NCI-H510A treated with DMSO at 0.1 percent for 48 hours (cell line): ENCODE results near the gene RAP1A.
"Not testable (repeated sequence)": the region's sequence is repeated elsewhere in the genome, so short reads cannot be mapped to it uniquely, and the experiment has no call there.

ENCODE experiments used
- DNase-seq: peaks from one replicate; lab custom pipeline; 2025; lab: John Stamatoyannopoulos, UW

RAP1A gene

DNA sequence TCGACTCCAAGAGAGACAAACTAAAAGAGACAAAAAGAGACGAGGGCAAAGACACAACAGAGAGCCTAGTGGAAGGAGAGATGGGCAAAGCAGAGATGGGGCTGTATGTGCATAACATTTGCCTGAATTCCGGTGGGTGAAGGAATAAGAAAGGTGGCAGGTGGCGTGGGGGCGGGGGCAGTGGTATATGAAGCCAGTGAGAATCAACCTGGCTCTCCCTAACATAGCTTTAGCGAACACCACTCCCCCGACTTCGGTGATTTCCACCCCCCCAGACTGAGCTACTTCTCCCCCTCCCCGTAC, 118.5 kb downstream of the RAP1A start:
- DNase-seq: no peak

GRCh38 chr1:111738436-111739193, 119.0 kb downstream of the RAP1A start:
- peak; percentile 83 for DNase-seq

DNA sequence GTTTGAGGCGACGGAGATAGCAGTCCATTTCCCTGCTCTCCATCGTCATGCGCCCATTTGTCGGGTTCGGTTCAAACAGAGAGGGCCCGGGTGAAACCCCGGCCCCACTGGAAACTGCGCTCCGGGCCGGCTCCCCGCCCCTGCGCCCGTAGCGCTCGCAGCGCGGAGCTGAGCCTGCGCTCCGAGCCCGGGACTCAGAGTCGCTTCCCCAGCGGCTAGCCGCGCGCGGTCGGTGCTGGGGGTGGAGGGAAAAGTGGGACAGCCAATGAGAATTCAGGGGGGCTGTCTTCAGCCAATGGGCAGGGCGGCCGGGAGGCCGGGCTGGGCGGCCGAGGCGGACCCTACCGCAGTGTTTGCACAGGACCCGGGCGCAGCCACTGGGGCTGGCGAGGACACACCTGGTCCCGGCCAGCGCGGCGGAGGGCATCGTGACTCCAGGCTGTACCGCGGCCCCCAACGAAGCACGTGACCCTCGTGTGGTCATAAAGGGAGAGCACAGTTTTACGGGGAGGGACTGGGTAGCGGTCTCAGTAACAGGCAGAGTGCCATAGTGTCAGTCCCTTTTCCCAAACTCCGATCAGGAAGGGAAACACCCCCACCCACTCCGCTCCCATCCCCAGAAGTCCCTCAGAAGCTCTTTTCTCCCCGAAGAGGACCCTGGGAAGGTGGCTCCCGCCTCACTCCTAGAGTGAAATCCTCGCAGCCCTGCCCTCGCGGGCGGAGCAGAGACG, 119.8 kb downstream of the RAP1A start, which contains the start of gene INKA2:
TSS of gene INKA2 (minus strand) at position 202 of the 731 bp plus-strand sequence. CDS start at position 49, 153 bp downstream.
- peak; percentile 93 for DNase-seq

- peak; percentile 54 for DNase-seq
Observed at GRCh38 chr1:111739925-111740765, 120.6 kb downstream of the RAP1A start.

DNA sequence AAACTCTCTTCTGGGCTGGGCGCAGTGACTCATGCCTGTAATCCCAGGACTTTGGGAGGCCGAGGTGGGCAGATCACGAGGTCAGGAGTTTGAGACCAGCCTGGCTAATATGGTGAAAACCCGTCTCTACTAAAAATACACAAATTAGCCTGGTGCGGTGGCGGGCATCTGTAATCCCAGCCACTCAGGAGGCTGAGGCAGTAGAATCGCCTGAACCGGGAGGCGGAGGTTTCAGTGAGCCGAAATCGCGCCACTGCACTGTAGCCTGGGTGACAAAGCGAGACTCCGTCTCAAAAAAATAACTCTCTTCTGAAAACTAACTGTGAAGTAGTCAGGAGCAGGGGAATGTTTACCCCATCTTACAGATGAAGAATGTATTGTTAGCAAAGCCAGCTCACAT, 122.7 kb downstream of the RAP1A start:
- DNase-seq: not testable (repeated sequence)

- DNase-seq: no peak
Observed at GRCh38 chr1:111742938-111743549, 123.5 kb downstream of the RAP1A start.

DNA sequence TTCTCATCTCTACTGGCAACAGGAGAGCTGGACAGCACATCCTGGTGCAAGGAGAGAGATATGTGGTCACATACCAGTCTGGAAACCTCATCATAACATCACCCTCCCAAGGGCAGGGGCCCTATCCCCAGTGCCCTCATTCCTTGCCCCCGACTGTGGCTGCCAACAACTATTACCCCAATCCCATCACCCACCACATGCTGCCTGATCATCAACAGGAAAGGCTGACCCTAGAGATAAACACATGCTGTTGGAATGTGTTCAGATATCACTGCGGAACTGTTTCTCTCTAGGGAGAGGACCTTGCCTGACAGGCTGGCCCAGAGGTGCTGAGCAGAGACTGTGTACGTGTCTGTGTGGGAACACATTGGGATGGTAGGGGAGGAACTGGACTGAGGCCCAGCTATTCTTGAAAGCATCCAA, 124.1 kb downstream of the RAP1A start:
- DNase-seq: no peak

DNA sequence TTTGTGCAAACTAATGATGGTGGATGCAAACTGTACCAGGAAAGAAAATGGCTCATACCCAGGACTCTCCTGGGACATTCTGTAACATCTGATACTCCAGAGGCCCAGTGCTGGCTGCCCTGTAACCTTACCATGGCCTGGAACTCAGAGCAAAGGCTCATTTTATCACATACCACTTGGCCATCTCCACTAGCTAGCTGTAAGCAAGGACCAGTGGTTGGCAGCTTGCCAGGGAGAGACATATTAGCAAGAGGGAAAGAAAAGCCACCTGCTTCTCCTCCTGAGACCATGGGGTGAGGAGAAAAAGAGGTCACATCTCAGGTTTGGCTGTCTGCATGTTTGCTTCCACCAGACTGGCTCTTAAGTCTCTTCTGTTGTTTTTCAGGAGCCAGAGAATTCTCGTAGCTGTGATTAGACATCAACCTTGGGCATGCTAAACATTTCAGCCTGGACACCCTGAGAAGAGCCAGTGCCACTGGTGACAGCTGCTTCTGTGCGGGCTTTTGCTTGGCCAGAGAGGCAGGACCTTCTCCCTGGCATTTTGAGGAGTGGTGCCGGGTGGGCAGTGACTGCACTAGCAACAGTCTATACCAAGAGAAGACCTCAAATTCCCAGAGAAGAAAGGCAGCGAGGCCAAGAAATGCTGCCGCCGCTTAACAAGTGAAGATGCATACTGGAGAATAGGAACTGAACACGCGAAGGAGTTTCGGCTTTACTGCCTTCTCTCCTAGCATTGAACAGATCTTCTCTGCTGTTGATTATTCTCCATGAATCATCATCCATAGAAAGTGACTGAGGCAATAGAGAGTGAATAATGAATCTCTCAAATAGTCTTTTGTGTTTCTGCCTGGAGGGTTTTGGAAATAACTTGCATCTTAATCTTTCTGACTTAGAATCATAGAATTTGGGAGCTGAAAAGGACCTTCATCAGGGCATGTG, 126.4 kb downstream of the RAP1A start:
- peak; percentile 25 for DNase-seq

DNA sequence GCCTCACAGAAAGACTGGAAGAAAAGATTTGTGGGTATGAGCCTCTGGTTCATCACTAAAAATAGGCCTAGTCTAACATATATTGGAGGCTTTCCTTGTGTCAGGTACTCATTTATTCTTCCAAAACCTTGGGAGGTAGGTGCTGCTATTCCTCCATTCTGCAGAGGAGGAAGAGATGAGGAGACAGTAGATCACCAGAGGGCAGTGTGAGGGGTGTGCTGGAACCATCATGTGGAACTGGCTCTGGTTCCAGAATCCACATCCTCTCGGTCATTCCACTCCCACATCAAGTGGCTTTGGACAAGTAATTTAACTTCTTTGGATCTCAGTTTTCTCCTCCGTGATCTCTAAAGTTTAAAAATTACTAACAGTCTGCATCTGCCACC, 127.0 kb downstream of the RAP1A start:
- no peak for DNase-seq

DNA sequence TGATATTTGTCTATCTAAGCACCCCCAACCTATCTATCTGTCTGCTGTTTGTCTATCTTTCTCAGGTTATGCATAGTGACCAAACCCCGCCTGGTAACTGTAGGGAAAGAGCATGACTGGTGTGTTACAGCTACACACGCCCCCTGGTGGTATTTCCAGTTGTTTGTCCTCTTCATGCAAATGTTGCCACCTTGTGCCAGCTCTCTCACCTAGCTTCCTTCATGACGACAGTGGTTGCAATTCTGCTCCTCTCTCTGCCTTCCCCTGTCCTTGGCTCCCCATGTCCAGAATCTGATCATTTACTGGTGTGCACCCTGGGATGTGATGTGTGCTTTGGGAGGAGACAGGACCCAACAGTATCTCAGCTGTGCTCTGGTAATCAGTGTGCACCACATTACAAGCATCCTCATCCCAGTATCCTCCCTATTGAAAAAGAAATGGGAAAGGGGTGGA, 127.7 kb downstream of the RAP1A start:
- peak; percentile 41 for DNase-seq

DNA sequence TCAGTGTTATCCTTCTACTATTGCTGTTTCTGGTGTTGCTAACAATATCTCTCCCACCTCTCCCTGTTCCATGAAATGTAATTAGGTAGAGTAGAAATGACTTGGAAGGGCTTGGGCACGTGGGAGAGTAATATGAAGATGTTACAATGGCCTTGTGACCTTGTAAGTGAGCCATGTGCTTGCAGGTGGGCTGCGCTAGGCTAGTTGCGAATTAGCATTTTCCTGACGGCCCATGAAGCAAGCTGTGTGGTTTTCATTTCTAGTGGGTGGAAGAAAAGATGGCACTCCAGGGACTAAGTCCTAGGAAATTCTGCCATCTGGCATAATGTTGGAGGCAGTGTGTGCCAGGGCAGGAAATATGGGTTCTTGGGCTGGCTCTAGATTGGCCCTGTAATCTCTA, 128.4 kb downstream of the RAP1A start:
- no peak for DNase-seq

DNA sequence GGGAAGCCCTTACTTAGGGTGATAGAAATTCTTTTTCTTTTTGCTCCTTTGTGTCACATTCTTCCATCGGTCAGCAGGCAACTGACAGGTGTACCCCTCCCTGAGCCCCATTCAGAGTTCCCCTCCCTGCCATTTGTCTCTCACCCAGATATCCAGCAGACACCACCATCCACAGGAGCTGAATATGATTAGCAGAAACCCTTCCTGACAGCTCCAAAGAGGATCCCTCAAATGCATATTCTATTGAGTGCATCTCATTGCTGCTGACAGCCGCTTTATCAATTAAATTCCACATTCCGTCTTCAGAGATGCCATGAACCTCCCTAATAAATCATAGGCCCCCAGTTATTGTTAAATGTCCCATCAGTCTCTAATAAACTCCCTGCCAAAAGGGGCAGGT, 130.0 kb downstream of the RAP1A start:
- DNase-seq: no peak

DNA sequence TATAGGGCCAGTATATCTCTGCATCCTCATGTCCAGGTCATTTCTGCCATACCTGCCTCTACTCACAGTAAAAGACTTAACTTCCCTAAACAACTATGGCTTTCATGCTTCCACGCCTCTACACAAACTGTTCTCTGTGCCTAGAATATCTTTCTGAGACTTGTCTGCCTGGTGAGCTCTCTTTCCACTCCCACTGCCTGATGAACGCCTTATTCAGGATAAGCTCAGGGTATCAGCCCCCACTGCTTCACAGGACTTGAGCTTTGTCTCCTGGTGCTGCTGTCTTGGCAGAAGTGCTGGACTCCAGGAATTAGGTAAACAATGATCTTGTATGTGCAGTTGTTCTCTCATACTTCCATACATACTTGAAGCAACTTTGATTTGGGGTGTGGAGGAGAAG, 131.3 kb downstream of the RAP1A start:
- no peak for DNase-seq

DNA sequence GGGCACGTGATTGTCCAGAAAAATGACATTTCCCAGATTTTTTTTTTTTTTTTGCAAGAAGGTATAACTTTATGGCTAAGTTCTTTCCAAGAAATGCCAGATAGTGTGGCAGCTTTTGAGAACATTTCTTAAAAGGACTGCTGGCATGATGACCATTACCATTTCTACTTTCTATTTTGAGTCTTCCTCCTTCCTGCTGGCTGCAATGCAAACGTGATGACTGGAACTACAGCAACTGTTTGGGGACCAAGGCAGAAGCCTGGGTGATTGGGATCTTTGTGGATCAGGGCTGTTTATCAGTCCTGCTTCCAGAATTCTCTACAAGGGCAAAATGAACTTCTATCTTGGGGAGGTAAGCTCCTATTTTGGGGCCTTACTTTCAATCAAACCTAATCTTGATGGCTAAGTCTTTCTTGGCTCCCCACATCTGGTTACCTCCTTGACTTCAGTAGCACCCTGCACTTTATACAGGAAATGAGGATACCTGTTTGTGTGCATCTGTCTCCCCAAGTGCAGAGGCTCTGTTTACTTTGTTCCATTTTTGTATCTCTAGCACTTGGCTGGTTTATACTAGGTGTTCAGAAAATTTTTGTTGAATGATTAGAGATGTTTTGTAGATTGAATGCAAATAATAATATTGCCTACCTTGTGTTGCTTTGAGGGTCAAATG, 132.5 kb downstream of the RAP1A start:
- no peak for DNase-seq

DNA sequence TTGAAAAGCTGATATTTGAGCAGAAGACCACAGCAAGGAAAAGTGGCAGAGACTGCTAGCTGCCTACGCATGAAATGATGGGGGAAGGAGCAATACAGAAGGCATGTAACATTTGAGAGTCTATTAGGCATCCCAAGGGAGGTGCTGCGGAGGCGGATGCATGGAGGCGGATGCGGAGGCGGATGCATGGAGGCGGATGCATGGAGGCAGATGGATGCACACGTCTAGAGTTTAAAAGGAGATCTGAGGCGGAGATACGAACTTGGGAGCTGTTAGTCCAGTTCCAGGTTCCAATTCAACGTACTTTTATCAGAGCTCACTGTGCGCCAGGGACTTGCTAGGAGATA, 135.4 kb downstream of the RAP1A start:
- peak; percentile 85 for DNase-seq

DNA sequence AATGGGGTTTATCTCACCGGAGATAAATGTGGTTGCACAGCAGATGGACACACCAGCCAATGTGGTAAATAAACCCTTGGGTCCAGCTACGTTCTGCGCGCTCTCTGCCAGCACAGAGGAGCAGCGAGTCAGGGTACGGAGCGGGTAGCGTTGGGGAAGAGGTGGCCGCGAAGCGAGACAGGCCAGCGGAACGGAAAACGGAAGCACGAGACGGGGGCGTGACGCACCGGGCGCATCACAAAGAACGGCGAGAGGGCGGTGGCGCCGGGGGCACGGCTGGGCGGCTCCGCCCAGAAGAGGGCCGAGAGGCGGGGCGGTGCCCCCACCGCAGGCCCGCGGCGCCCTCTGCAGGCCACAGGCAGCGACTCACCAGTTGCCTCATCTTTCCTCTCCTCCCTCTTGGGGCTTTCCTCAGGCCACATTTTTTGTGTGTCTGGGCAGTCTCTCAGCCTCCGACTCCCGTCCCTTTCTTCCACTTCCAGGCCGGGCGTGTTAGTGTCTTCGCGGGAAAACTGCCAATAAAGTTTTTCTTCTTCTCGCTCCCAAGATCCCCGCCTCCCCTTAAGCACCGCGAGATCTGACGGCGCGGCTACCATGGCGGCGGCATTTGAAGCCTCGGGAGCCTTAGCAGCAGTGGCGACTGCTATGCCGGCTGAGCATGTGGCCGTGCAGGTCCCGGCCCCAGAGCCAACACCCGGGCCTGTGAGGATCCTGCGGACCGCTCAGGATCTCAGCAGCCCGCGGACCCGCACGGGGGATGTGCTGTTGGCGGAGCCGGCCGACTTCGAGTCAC, 135.9 kb downstream of the RAP1A start, which contains the start of gene DDX20:
TSS of gene DDX20 (plus strand) at position 571 of the 793 bp plus-strand sequence. CDS start at position 595, 24 bp downstream.
- DNase-seq: peak; percentile 95

DNA sequence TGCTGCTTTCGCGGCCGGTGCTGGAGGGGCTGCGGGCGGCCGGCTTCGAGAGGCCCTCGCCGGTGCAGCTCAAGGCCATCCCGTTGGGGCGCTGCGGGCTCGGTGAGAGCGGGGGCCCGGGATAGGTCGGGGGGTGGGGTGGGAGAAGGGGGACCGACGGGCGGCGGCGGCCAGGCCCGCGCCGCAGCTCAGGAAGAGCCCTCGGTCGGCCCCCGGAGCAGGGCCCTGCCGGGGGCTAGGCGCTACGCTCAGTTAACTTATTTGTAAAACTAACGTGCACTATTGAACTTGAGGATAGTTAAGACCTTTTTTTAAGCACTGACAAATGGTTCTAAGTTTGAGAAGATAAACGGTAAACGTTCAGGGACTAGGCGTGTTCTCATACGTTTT, 136.5 kb downstream of the RAP1A start:
- no peak for DNase-seq

DNA sequence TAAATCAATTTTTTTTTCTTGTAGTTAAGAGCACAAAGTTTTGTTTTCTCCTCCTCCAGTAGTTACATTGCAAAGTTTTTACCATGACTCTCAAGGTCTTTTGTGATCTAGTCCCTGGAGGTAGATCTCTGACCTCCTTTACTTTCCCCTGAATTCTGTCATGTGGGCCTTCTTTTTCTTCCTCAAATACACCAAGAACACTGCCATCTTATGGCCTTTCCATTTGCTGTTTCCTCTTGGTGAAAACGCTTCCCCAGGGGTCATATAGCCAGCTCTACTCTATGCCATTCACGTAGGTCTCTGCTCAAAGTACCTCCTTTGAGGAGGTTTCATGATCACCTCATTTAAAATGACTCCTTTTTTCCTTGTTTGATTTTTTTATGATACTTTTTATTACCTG, 138.8 kb downstream of the RAP1A start:
- DNase-seq: no peak

DNA sequence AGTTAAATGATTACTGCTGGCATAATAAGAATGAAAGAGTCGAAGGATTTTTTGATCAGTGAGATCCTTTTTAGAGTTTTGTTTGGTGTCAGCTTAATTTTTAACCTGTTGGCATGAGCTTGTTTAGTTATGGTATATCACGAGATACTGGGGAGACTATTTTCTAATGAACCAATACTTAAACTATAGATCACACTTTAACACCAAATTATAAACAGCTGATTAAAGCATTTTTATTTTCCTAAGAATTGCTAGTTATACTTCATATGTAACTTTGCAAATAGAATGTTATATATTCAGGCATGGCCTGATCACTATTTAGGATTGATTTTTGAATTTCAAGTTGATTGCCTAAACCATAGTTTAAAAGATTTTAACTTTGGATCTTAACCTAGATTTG, 142.1 kb downstream of the RAP1A start:
- no peak for DNase-seq

- DNase-seq: no peak
Observed at GRCh38 chr1:111762332-111762731, 142.7 kb downstream of the RAP1A start.
